CD4-positive, alpha-beta memory T cell (primary cell): ENCODE data around the gene TBL1X. TPM values are rescaled to one million over a fixed set of nuclear protein-coding genes. Genes with fewer than 3 reads are reported as not detected.
A peak's percentile ranks its signal among the peaks of the same experiment; 100 is the strongest.
"Not testable (repeated sequence)": the region's sequence is repeated elsewhere in the genome, so short reads cannot be mapped to it uniquely, and the experiment has no call there.

ENCODE experiments used
- CTCF ChIA-PET: fragments of 350-600 bp; sonication (Branson Sonifier 250); formaldehyde crosslinking; loops from one replicate; lab custom pipeline; 2021; ENCODE audit warnings: inconsistent platforms; ENCODE audit not compliant: partially characterized antibody; lab: Charles Lee
- POLR2A ChIA-PET: fragments of 350-600 bp; sonication (Branson Sonifier 250); formaldehyde crosslinking; loops from one replicate; lab custom pipeline; 2021; ENCODE audit not compliant: partially characterized antibody; lab: Charles Lee
- DNase-seq, 5 donors: peaks; one replicate each; pipeline versions ENCODE4 v3.0.0 to v3.0.0-alpha.2; 2020 to 2022; ENCODE audit warnings: mixed read lengths in 1 of 5
- H3K27ac ChIP-seq: one replicate; pipeline ENCODE4 v1.7.0; 2013; ENCODE audit warnings: low read depth, low read length
- H3K27me3 ChIP-seq: 2 replicates; pipeline ENCODE4 v1.7.0; 2013; ENCODE audit warnings: mild to moderate bottlenecking, low read length, moderate library complexity; ENCODE audit not compliant: insufficient read depth
- H3K36me3 ChIP-seq: 2 replicates; pipeline ENCODE4 v1.7.0; 2013; ENCODE audit warnings: mild to moderate bottlenecking, low read length, moderate library complexity; ENCODE audit not compliant: insufficient read depth
- H3K4me1 ChIP-seq: 2 replicates; pipeline ENCODE4 v1.7.0; 2013; ENCODE audit warnings: mild to moderate bottlenecking, low read length, moderate library complexity; ENCODE audit not compliant: insufficient read depth
- H3K4me3 ChIP-seq, 2 donors: one replicate each; pipeline ENCODE4 v1.7.0; 2013; ENCODE audit warnings: low read length in 2 of 2, mild to moderate bottlenecking in 1 of 2
- H3K9me3 ChIP-seq, 2 donors: one replicate each; pipeline ENCODE4 v1.7.0; 2013; ENCODE audit warnings: low read length in 2 of 2, control low read depth in 1 of 2; ENCODE audit not compliant: control insufficient read depth in 1 of 2
- H3K27ac Mint-ChIP-seq, 7 donors: one replicate each; pipeline ENCODE4 v1.8.0; 2020 to 2021; ENCODE audit warnings: mixed read lengths in 7 of 7, mild to moderate bottlenecking in 6 of 7, inconsistent platforms in 3 of 7, moderate library complexity in 3 of 7
- H3K27me3 Mint-ChIP-seq, 2 donors: one replicate each; pipeline ENCODE4 v1.8.0; 2020 to 2021; ENCODE audit warnings: mixed read lengths in 2 of 2
- H3K36me3 Mint-ChIP-seq, 2 donors: one replicate each; pipeline ENCODE4 v1.8.0; 2020 to 2021; ENCODE audit warnings: mixed read lengths in 2 of 2, inconsistent platforms in 1 of 2, mild to moderate bottlenecking in 1 of 2
- H3K4me1 Mint-ChIP-seq, 4 donors: one replicate each; pipeline ENCODE4 v1.8.0; 2020 to 2021; ENCODE audit warnings: mixed read lengths in 4 of 4, mild to moderate bottlenecking in 1 of 4
- H3K4me3 Mint-ChIP-seq, 8 donors: one replicate each; pipeline ENCODE4 v1.8.0; 2020 to 2021; ENCODE audit warnings: mixed read lengths in 8 of 8, mild to moderate bottlenecking in 7 of 8, moderate library complexity in 6 of 8, inconsistent platforms in 3 of 8
- H3K9me3 Mint-ChIP-seq, 8 donors: one replicate each; pipeline ENCODE4 v1.8.0; 2020 to 2021; ENCODE audit warnings: mixed read lengths in 8 of 8, mild to moderate bottlenecking in 5 of 8, inconsistent platforms in 3 of 8, moderate library complexity in 1 of 8
- intact Hi-C: fragments of 100-400 bp; cut with micrococcal nuclease; formaldehyde crosslinking; loops from one replicate; pipeline ENCODE4 v1.15.1; 2023
- polyA plus RNA-seq, 2 donors: library from polyadenylated mRNA; unstranded; fragments of 300-500 nt; fragmentation: Illumina TruSeq; gene quantifications; one replicate each; pipeline ENCODE4 v1.2.3, GENCODE V29; 2021
- total RNA-seq, 2 experiments: library from RNA; stranded (reverse); gene quantifications; one replicate each; pipeline ENCODE4 v1.2.3, GENCODE V29; 2021

Gene TBL1X
- total and polyA plus RNA-seq, 4 experiments from 2014 or later = 6.1 to 50.5 (median 34.3) TPM

- Mint-ChIP-seq H3K4me1 (peaks cover 17 to 46% (median 31%) of the 10 kb centered on the region in 4 donors), H3K27me3 (no peaks in the 10 kb centered on the region), H3K36me3 (peaks cover 1 to 4% of the 10 kb centered on the region in 2 donors), H3K9me3 (peaks cover 0 to 1% (median 0%) of the 10 kb centered on the region in 8 donors), H3K4me3 (no peak overlapping the region), H3K27ac (peak overlapping the region in 2 of 7 donors; percentile 36 to 48)
- Histone ChIP-seq H3K27me3 (no peaks in the 10 kb centered on the region), H3K9me3 (no peaks in the 10 kb centered on the region), H3K27ac (no peak overlapping the region), H3K4me3 (no peak overlapping the region), H3K4me1 (peaks cover 26% of the 10 kb centered on the region), H3K36me3 (no peaks in the 10 kb centered on the region)
- CTCF ChIA-PET = no interaction called here
- intact Hi-C loops = loop anchor here (5.0 kb wide), 1 partner anchor 70 kb away; no protein-coding TSS in a partner anchor
- no peak for DNase-seq
- POLR2A ChIA-PET = no interaction called here
These were observed 67.5 kb downstream of the TBL1X start for GRCh38 chrX:9532349-9532748.

GRCh38 chrX:9533611-9534010 lies 68.8 kb downstream of the TBL1X start:
- CTCF ChIA-PET = no interaction called here

GRCh38 chrX:9534686-9535085 lies 69.8 kb downstream of the TBL1X start:
- Mint-ChIP-seq H3K27me3 (no peaks in the 10 kb centered on the region), H3K9me3 (peaks cover 0 to 1% (median 0%) of the 10 kb centered on the region in 8 donors), H3K36me3 (peaks cover 4 to 12% of the 10 kb centered on the region in 2 donors), H3K27ac (peak overlapping the region in 2 of 7 donors; percentile 24 to 63), H3K4me1 (peaks cover 18 to 37% (median 26%) of the 10 kb centered on the region in 4 donors), H3K4me3 (no peak overlapping the region)
- POLR2A ChIA-PET = no interaction called here
- H3K27ac ChIP-seq = no peak overlapping the region
- H3K27me3 ChIP-seq = no peaks in the 10 kb centered on the region
- H3K36me3 ChIP-seq = no peaks in the 10 kb centered on the region
- intact Hi-C loops = loop anchor here (5.0 kb wide), 1 partner anchor 72 kb away; no protein-coding TSS in a partner anchor
- CTCF ChIA-PET = no interaction called here
- DNase-seq = no peak
- no peak overlapping the region for H3K4me3 ChIP-seq
- H3K4me1 ChIP-seq = peaks cover 26% of the 10 kb centered on the region
- H3K9me3 ChIP-seq = no peaks in the 10 kb centered on the region

More at GRCh38 chrX:9533611-9534010, 68.8 kb downstream of the TBL1X start:
- Histone ChIP-seq H3K9me3 (no peaks in the 10 kb centered on the region), H3K4me3 (no peak overlapping the region), H3K4me1 (peaks cover 26% of the 10 kb centered on the region), H3K27ac (no peak overlapping the region), H3K27me3 (no peaks in the 10 kb centered on the region), H3K36me3 (no peaks in the 10 kb centered on the region)
- Mint-ChIP-seq H3K27ac (peak overlapping the region in 2 of 7 donors; percentile 58 to 74), H3K36me3 (peaks cover 4 to 12% of the 10 kb centered on the region in 2 donors), H3K27me3 (no peaks in the 10 kb centered on the region), H3K9me3 (peaks cover 0 to 1% (median 0%) of the 10 kb centered on the region in 8 donors), H3K4me1 (peaks cover 17 to 45% (median 29%) of the 10 kb centered on the region in 4 donors), H3K4me3 (no peak overlapping the region)
- intact Hi-C loops = loop anchor here (5.0 kb wide), 1 partner anchor 71 kb away; no protein-coding TSS in a partner anchor
- DNase-seq = no peak
- POLR2A ChIA-PET = no interaction called here

GRCh38 chrX:9535101-9535500 lies 70.2 kb downstream of the TBL1X start:
- intact Hi-C loops = no loop called here
- peak overlapping the region in 1 of 7 donors; percentile 26 for H3K27ac Mint-ChIP-seq

GRCh38 chrX:9536156-9536555 lies 71.3 kb downstream of the TBL1X start:
- H3K27me3 Mint-ChIP-seq, CTCF ChIA-PET, H3K9me3 Mint-ChIP-seq, H3K4me3 ChIP-seq, intact Hi-C loops, DNase-seq, H3K27ac Mint-ChIP-seq, H3K27ac ChIP-seq, H3K27me3 ChIP-seq, H3K36me3 ChIP-seq, H3K9me3 ChIP-seq, POLR2A ChIA-PET, H3K4me3 Mint-ChIP-seq: not testable (repeated sequence)
- H3K4me1 ChIP-seq = peaks cover 12% of the 10 kb centered on the region
- H3K36me3 Mint-ChIP-seq = peaks cover 6 to 12% of the 10 kb centered on the region in 2 donors
- H3K4me1 Mint-ChIP-seq = peaks cover 15 to 25% (median 18%) of the 10 kb centered on the region in 4 donors

More at GRCh38 chrX:9535101-9535500, 70.2 kb downstream of the TBL1X start:
- Histone ChIP-seq H3K4me1 (peaks cover 22% of the 10 kb centered on the region), H3K9me3 (no peaks in the 10 kb centered on the region), H3K27me3 (no peaks in the 10 kb centered on the region), H3K4me3 (no peak overlapping the region), H3K36me3 (no peaks in the 10 kb centered on the region), H3K27ac (no peak overlapping the region)
- no peak for DNase-seq
- peaks cover 18 to 34% (median 25%) of the 10 kb centered on the region in 4 donors for H3K4me1 Mint-ChIP-seq
- POLR2A ChIA-PET = no interaction called here
- H3K4me3 Mint-ChIP-seq = peak overlapping the region in 2 of 8 donors; percentile 25 to 65
- CTCF ChIA-PET = no interaction called here
- peaks cover 0 to 1% (median 0%) of the 10 kb centered on the region in 8 donors for H3K9me3 Mint-ChIP-seq
- peaks cover 4 to 12% of the 10 kb centered on the region in 2 donors for H3K36me3 Mint-ChIP-seq
- H3K27me3 Mint-ChIP-seq = no peaks in the 10 kb centered on the region

GRCh38 chrX:9537781-9538180 lies 72.9 kb downstream of the TBL1X start:
- peaks cover 6 to 12% of the 10 kb centered on the region in 2 donors for H3K36me3 Mint-ChIP-seq
- POLR2A ChIA-PET = no interaction called here
- no peaks in the 10 kb centered on the region for H3K27me3 Mint-ChIP-seq
- CTCF ChIA-PET = no interaction called here
- no peaks in the 10 kb centered on the region for H3K27me3 ChIP-seq
- H3K27ac Mint-ChIP-seq = peak overlapping the region in 1 of 7 donors; percentile 61
- no peak overlapping the region for H3K4me3 ChIP-seq
- intact Hi-C loops = no loop called here
- H3K4me1 ChIP-seq = peaks cover 11% of the 10 kb centered on the region
- H3K27ac ChIP-seq = no peak overlapping the region
- no peaks in the 10 kb centered on the region for H3K9me3 Mint-ChIP-seq
- no peaks in the 10 kb centered on the region for H3K36me3 ChIP-seq
- peaks cover 14 to 23% (median 18%) of the 10 kb centered on the region in 4 donors for H3K4me1 Mint-ChIP-seq
- no peak for DNase-seq
- no peaks in the 10 kb centered on the region for H3K9me3 ChIP-seq
- no peak overlapping the region for H3K4me3 Mint-ChIP-seq

- Histone ChIP-seq H3K36me3 (no peaks in the 10 kb centered on the region), H3K4me1 (peaks cover 11% of the 10 kb centered on the region), H3K9me3 (no peaks in the 10 kb centered on the region), H3K27me3 (no peaks in the 10 kb centered on the region), H3K27ac (no peak overlapping the region), H3K4me3 (no peak overlapping the region)
- no peak for DNase-seq
- intact Hi-C loops = no loop called here
- no peaks in the 10 kb centered on the region for H3K9me3 Mint-ChIP-seq
- ChIA-PET CTCF (no interaction called here), POLR2A (no interaction called here)
- H3K36me3 Mint-ChIP-seq = peaks cover 6 to 12% of the 10 kb centered on the region in 2 donors
- peaks cover 14 to 27% (median 19%) of the 10 kb centered on the region in 4 donors for H3K4me1 Mint-ChIP-seq
- no peak overlapping the region for H3K4me3 Mint-ChIP-seq
- H3K27ac Mint-ChIP-seq = no peak overlapping the region
- H3K27me3 Mint-ChIP-seq = no peaks in the 10 kb centered on the region
These were observed 73.7 kb downstream of the TBL1X start for GRCh38 chrX:9538544-9539045.
